IMR-90 (cell line): Measurements from ENCODE around the gene LRP3. TPM values are rescaled to one million over a fixed set of nuclear protein-coding genes. Genes with fewer than 3 reads are reported as not detected.

Source experiments
- ATAC-seq: fragments of 200-7000 bp; cut with Tn5 transposase; 2 replicates; pipeline ENCODE4 v1.9.1; 2020; ENCODE audit warnings: low read depth, mild to moderate bottlenecking, moderate library complexity
- BruUV-seq: library from RNA; stranded (reverse); fragments of 400-500 nt; replicated peaks from 2 replicates; lab custom pipeline; 2021; lab: Mats Ljungman, UMichigan
- CTCF ChIA-PET: fragments of 300-600 bp; formaldehyde crosslinking; extraction: SDS; loops from one replicate; lab custom pipeline; 2021; ENCODE audit warnings: antibody characterized with exemption; lab: Yijun Ruan, JAX
- POLR2A ChIA-PET: fragments of 300-600 bp; sonication (Branson Sonifier 250); formaldehyde crosslinking; loops from one replicate; lab custom pipeline; 2022; ENCODE audit warnings: antibody characterized with exemption; ENCODE audit not compliant: unreplicated experiment; lab: Charles Lee
- DNase-seq: peaks from one replicate; pipeline ENCODE4 v3.0.0; 2013
- H2AFZ ChIP-seq: replicated peaks from 2 replicates; pipeline ENCODE3; 2013; ENCODE audit warnings: low read length, mild to moderate bottlenecking; ENCODE audit not compliant: poor library complexity
- H2AK5ac ChIP-seq: 2 replicates; pipeline ENCODE4 v1.6.1; 2013; ENCODE audit warnings: low read depth, low read length, inconsistent platforms
- H2AK9ac ChIP-seq: replicated peaks from 2 replicates; pipeline ENCODE3; 2013; ENCODE audit warnings: mild to moderate bottlenecking, low read depth, low read length, moderate library complexity; ENCODE audit not compliant: poor library complexity
- H2BK120ac ChIP-seq: 2 replicates; pipeline ENCODE4 v1.6.1; 2013; ENCODE audit warnings: low read depth, low read length, inconsistent platforms
- H2BK15ac ChIP-seq: 3 replicates; pipeline ENCODE4 v1.6.1; 2013; ENCODE audit warnings: low read depth, low read length, inconsistent platforms
- H2BK20ac ChIP-seq: 2 replicates; pipeline ENCODE4 v1.6.1; 2013; ENCODE audit warnings: low read depth, mild to moderate bottlenecking, inconsistent platforms, low read length, moderate library complexity
- H2BK5ac ChIP-seq: 2 replicates; pipeline ENCODE4 v1.6.1; 2013; ENCODE audit warnings: mild to moderate bottlenecking, low read depth, low read length, inconsistent platforms; ENCODE audit not compliant: poor library complexity, severe bottlenecking
- H3K14ac ChIP-seq: replicated peaks from 2 replicates; pipeline ENCODE4 v1.6.1; 2013; ENCODE audit warnings: low read depth, low read length, inconsistent platforms
- H3K18ac ChIP-seq: 2 replicates; pipeline ENCODE4 v1.6.1; 2013; ENCODE audit warnings: low read depth, low read length, control low read depth
- H3K23ac ChIP-seq: 2 replicates; pipeline ENCODE4 v1.6.1; 2013; ENCODE audit warnings: low read depth, low read length, inconsistent platforms
- H3K27ac ChIP-seq: 2 replicates; pipeline ENCODE4 v1.5.1; 2013; ENCODE audit warnings: mild to moderate bottlenecking, control low read depth, low read length; ENCODE audit not compliant: insufficient read depth
- H3K27me3 ChIP-seq: 2 replicates; pipeline ENCODE4 v1.6.1; 2013; ENCODE audit warnings: low read length; ENCODE audit not compliant: control insufficient read depth, insufficient read depth
- H3K36me3 ChIP-seq: 2 replicates; pipeline ENCODE4 v1.6.1; 2013; ENCODE audit warnings: low read length, mixed read lengths; ENCODE audit not compliant: control insufficient read depth, insufficient read depth
- H3K4ac ChIP-seq: 2 replicates; pipeline ENCODE4 v1.6.1; 2013; ENCODE audit warnings: low read depth, low read length, inconsistent platforms
- H3K4me1 ChIP-seq: 2 replicates; pipeline ENCODE4 v1.6.1; 2013; ENCODE audit warnings: low read length, mixed read lengths; ENCODE audit not compliant: control insufficient read depth, insufficient read depth
- H3K4me2 ChIP-seq: 2 replicates; pipeline ENCODE4 v1.6.1; 2013; ENCODE audit warnings: low read depth, mild to moderate bottlenecking, control low read depth, low read length, moderate library complexity
- H3K4me3 ChIP-seq: 2 replicates; pipeline ENCODE4 v1.5.1; 2013; ENCODE audit warnings: low read depth, mild to moderate bottlenecking, control low read depth, low read length, moderate library complexity; ENCODE audit not compliant: insufficient read depth
- H3K56ac ChIP-seq: 2 replicates; pipeline ENCODE4 v1.6.1; 2013; ENCODE audit warnings: low read length, inconsistent platforms; ENCODE audit not compliant: insufficient read depth; ENCODE audit errors: extremely low read depth
- H3K79me1 ChIP-seq, 2 experiments: 2 replicates each; pipeline ENCODE4 v1.6.1; 2013; ENCODE audit warnings: low read length in 2 of 2, inconsistent platforms in 1 of 2, low read depth in 1 of 2
- H3K9ac ChIP-seq: 2 replicates; pipeline ENCODE4 v1.6.1; 2013; ENCODE audit warnings: low read depth, low read length, control low read depth
- H3K9me1 ChIP-seq: 2 replicates; pipeline ENCODE4 v1.6.1; 2013; ENCODE audit warnings: low read length, inconsistent platforms; ENCODE audit not compliant: insufficient read depth
- H3K9me3 ChIP-seq: 2 replicates; pipeline ENCODE4 v1.6.1; 2013; ENCODE audit warnings: low read length; ENCODE audit not compliant: control insufficient read depth, insufficient read depth
- H4K20me1 ChIP-seq: 2 replicates; pipeline ENCODE4 v1.6.1; 2013; ENCODE audit warnings: low read length, inconsistent platforms; ENCODE audit not compliant: insufficient read depth
- H4K5ac ChIP-seq: 2 replicates; pipeline ENCODE4 v1.6.1; 2013; ENCODE audit warnings: mild to moderate bottlenecking, low read depth, low read length, control low read depth
- H4K8ac ChIP-seq, 2 experiments: 2 replicates each; pipeline ENCODE4 v1.6.1; 2013; ENCODE audit warnings: low read depth in 2 of 2, low read length in 2 of 2, control low read depth in 1 of 2, inconsistent platforms in 1 of 2
- H4K91ac ChIP-seq: 2 replicates; pipeline ENCODE4 v1.6.1; 2013; ENCODE audit warnings: low read depth, low read length, inconsistent platforms; ENCODE audit not compliant: insufficient read depth
- CEBPB ChIP-seq: IDR thresholded peaks from 2 replicates; pipeline ENCODE4 v1.6.1; 2012; ENCODE audit warnings: low read depth, low read length, improper control_type of control experiment
- CHD1 ChIP-seq: IDR thresholded peaks from 2 replicates; pipeline ENCODE4 v1.6.1; 2012; ENCODE audit warnings: low read depth, low read length, improper control_type of control experiment
- FOS ChIP-seq: fragments of 150-350 bp; IDR thresholded peaks from 2 replicates; pipeline ENCODE4 v1.6.1; 2016; ENCODE audit warnings: low read depth, low read length
- MAFK ChIP-seq: IDR thresholded peaks from 2 replicates; pipeline ENCODE4 v1.6.1; 2012; ENCODE audit warnings: low read depth, low read length, improper control_type of control experiment
- NFE2L2 ChIP-seq: fragments of 150-350 bp; IDR thresholded peaks from 2 replicates; pipeline ENCODE4 v1.6.1; 2016; ENCODE audit warnings: low read depth, mild to moderate bottlenecking, low read length
- POLR2A ChIP-seq: IDR thresholded peaks from 2 replicates; pipeline ENCODE4 v1.6.1; 2012; ENCODE audit warnings: mild to moderate bottlenecking, low read depth, low read length
- RAD21 ChIP-seq: IDR thresholded peaks from 2 replicates; pipeline ENCODE4 v1.6.1; 2012; ENCODE audit warnings: low read length, improper control_type of control experiment
- RCOR1 ChIP-seq: IDR thresholded peaks from 2 replicates; pipeline ENCODE4 v1.6.1; 2012; ENCODE audit warnings: mild to moderate bottlenecking, low read length, improper control_type of control experiment; ENCODE audit not compliant: insufficient replicate concordance
- RFX5 ChIP-seq: IDR thresholded peaks from 2 replicates; pipeline ENCODE4 v1.8.0; 2012; ENCODE audit warnings: low read depth, mild to moderate bottlenecking, low read length, moderate library complexity
- SMC3 ChIP-seq: fragments of 150-350 bp; IDR thresholded peaks from 2 replicates; pipeline ENCODE4 v1.6.1; 2016; ENCODE audit warnings: low read depth, mild to moderate bottlenecking, antibody characterized with exemption, low read length, moderate library complexity
- USF2 ChIP-seq: fragments of 150-350 bp; IDR thresholded peaks from 2 replicates; pipeline ENCODE4 v1.6.1; 2017; ENCODE audit warnings: mild to moderate bottlenecking, antibody characterized with exemption, low read length, low read depth
- WGBS, 2 experiments: methylation state at CpG; one replicate each; pipeline versions ENCODE4 v1.1.5 to v1.1.7; 2013; ENCODE audit warnings: missing lambda C conversion rate in 2 of 2; ENCODE audit not compliant: insufficient read length in 1 of 2; ENCODE audit errors: extremely low coverage in 2 of 2; 5-methylcytosine and 5-hydroxymethylcytosine counted together
- dilution Hi-C: fragments of 300-500 bp; cut with HindIII; formaldehyde crosslinking; loops from one replicate; pipeline ENCODE4 v1.14.3; 2018; ENCODE audit warnings: low sequenced_read_pairs; ENCODE audit not compliant: unreplicated experiment
- in situ Hi-C: fragments of 300-500 bp; cut with MboI; formaldehyde crosslinking; loops from 3 replicates; pipeline ENCODE4 v1.14.3; 2019; ENCODE audit warnings: low sequenced_read_pairs, inconsistent platforms, mixed read lengths
- intact Hi-C: fragments of 100-400 bp; cut with micrococcal nuclease; formaldehyde crosslinking; loops from 2 replicates; pipeline ENCODE4 v1.10.0; 2022
- polyA plus RNA-seq, 3 experiments: library from polyadenylated mRNA; depleted of rRNA; stranded (reverse); fragments of >200 nt; gene quantifications; 2 replicates each; pipeline ENCODE4 v1.2.3, GENCODE V29; 2012; ENCODE audit warnings: low replicate concordance in 1 of 3
- total RNA-seq: library from RNA; depleted of rRNA; stranded (reverse); fragments of >200 nt; gene quantifications from 2 replicates; pipeline ENCODE4 v1.2.3, GENCODE V29; 2012

LRP3 gene
- total and polyA plus RNA-seq, 2 of the 4 experiments (the other 2 are of a cell fraction): 8.4 to 20.2 TPM

GRCh38 chr19:33194886-33195644 is 935 bp downstream of the LRP3 start:
- in situ Hi-C loops: no loop called here
- Histone ChIP-seq H3K9me3 (no peaks in the 10 kb centered on the region), H2AK9ac (peak overlapping the region; percentile 37), H2AK5ac (no peak overlapping the region), H3K27ac (peak overlapping the region; percentile 37; the same call in 1 of the 2 replicates), H2BK15ac (no peak overlapping the region), H3K23ac (no peak overlapping the region), H3K18ac (no peak overlapping the region; the same call in 1 of the 2 replicates), H3K79me1 (peaks cover 0 to 10% of the 10 kb centered on the region in 2 experiments; a peak in 1 of 4 replicates), H4K20me1 (peaks cover 8% of the 10 kb centered on the region; the same call in 1 of the 2 replicates), H3K9me1 (no peaks in the 10 kb centered on the region), H3K4me3 (peak overlapping the region; percentile 71), H3K9ac (peak overlapping the region; percentile 56; the same call in 1 of the 2 replicates), H2BK5ac (no peak overlapping the region), H2BK20ac (no peak overlapping the region), H2BK120ac (no peak overlapping the region), H3K4ac (no peak overlapping the region; the same call in 1 of the 2 replicates), H3K14ac (no peak overlapping the region), H2AFZ (peak overlapping the region; percentile 85), H4K91ac (no peak overlapping the region), H4K5ac (no peak overlapping the region), H3K36me3 (peaks cover 2% of the 10 kb centered on the region; the same call in 1 of the 2 replicates), H3K4me2 (peak overlapping the region; percentile 79), H3K56ac (no peak overlapping the region), H3K4me1 (peaks cover 3% of the 10 kb centered on the region; the same call in 1 of the 2 replicates), H3K27me3 (peaks cover 10% of the 10 kb centered on the region; the same call in 1 of the 2 replicates), H4K8ac (no peak overlapping the region)
- CTCF ChIA-PET: interaction anchor here (1.0 kb wide), 1 partner anchor 11 kb away, joined by 3 read pairs; no protein-coding TSS in a partner anchor
- POLR2A ChIA-PET: no interaction called here
- TF ChIP-seq RFX5 (no peak), CEBPB (no peak), RCOR1 (no peak), CHD1 (no peak), SMC3 (no peak), FOS (no peak), USF2 (no peak), NFE2L2 (no peak), MAFK (no peak), POLR2A (no peak), RAD21 (no peak)
- intact Hi-C loops: no loop called here
- dilution Hi-C loops: no loop called here
- no TSS peak for BruUV-seq
- peak; percentile 80 for ATAC-seq
- WGBS, 2 experiments: 2% methylated on average over 9 of the region's 49 CpGs; no CpG with 5 or more reads in 1 of the 2 experiments
- DNase-seq: peak; percentile 48
